Tibial nerve (tissue), 4 donors: ENCODE measurements around the gene EDEM3.

Experiments
- CTCF ChIP-seq, 5 experiments: fragments of 200-600 bp in 3 of 5; fragments of 450-650 bp in 2 of 5; sonication (generic) in 3 of 5; IDR thresholded peaks; one replicate each; pipeline ENCODE4 v1.5.1; 2016 to 2019; ENCODE audit warnings: antibody characterized with exemption in 5 of 5, mild to moderate bottlenecking in 3 of 5, moderate library complexity in 2 of 5
- EP300 ChIP-seq, 2 donors: sonication (generic); formaldehyde crosslinking; IDR thresholded peaks; one replicate each; pipeline ENCODE4 v1.6.1; 2017; ENCODE audit warnings: antibody characterized with exemption in 2 of 2, mild to moderate bottlenecking in 1 of 2
- POLR2A ChIP-seq, 2 donors: fragments of 450-650 bp; IDR thresholded peaks; one replicate each; pipeline ENCODE4 v1.6.1; 2017; ENCODE audit warnings: antibody characterized with exemption in 2 of 2, mild to moderate bottlenecking in 2 of 2, moderate library complexity in 2 of 2

GRCh38 chr1:184775329-184775728, 20.7 kb upstream of the EDEM3 start:
- TF ChIP-seq CTCF (IDR thresholded peaks at IDR 0.05) (no peak), POLR2A (IDR thresholded peaks at IDR 0.05) (no peak), EP300 (IDR thresholded peaks at IDR 0.05) (no peak)
